GM12801 (cell line): Measurements from ENCODE around the gene GRIK1.

Experiments
- CTCF ChIP-seq: IDR thresholded peaks from one replicate; pipeline ENCODE4 v1.5.1; 2011; ENCODE audit warnings: control low read depth; ENCODE audit not compliant: insufficient read length; ENCODE audit errors: extremely low read depth

GRIK1 gene

DNA sequence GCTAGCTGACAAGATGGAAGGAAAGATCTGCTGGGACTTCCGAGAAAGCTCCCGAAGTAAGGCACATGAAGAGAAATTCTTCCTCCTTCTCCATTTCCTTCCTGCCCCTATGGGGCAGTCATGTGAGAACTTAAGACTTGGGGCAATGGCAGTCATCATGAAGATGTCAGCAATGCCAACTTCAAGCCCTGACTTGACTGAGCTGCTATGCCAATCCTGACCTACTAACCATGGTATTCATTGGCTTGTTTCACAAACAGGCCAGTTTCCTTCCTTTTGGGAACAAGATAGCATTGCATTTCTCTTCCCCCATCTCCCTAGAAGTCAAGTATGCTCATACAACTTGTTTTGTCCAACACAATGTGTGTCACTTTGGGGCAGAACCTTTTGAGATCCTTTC is 25.5 kb downstream of the GRIK1 start:
- no peak for TF ChIP-seq CTCF

DNA sequence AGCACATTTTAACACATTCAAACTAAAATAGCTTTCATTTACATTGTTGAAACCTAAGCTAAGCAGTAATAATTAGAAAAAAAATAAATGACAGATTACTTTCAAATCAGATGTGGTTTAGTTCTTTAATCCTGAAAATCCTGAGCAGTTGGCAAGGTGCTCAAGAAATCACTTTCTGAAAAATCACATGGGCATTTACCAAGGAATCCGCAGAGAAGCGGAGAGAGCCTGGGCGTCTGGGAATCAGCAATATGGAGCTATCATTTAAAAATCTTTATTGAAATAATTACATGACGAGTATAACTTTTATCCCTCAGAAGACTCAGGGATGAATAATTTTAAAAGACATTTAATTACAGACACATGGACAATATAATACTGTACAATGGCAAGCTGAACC is 30.2 kb downstream of the GRIK1 start:
- TF ChIP-seq CTCF, result no peak

- no peak for TF ChIP-seq CTCF
Measured at GRCh38 chr21:29904359-29905282, 35.2 kb downstream of the GRIK1 start.

GRCh38 chr21:29896884-29897283 is 42.9 kb downstream of the GRIK1 start:
- TF ChIP-seq CTCF, result no peak

- TF ChIP-seq CTCF, result no peak
Measured at GRCh38 chr21:29893687-29894086, 46.1 kb downstream of the GRIK1 start.

DNA sequence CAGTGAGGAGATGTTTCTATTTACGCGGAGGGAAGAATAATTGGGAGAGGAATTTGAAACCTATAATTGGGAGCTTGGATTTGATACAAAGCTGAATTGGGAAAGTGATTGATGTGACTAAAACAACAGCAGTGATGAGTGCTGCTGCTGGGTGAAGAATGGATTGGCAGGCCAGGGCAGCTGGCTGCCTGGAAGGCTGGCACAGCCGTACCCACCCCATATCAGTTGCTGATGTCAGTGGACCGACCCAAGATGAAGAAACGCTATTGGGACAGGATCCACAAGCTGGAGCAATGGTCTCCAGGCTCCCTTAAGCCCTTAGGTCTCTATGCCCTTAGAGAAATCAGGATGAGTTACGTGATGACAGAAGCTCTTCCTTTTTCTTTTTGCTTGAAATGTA is 47.4 kb downstream of the GRIK1 start:
- no peak for TF ChIP-seq CTCF

GRCh38 chr21:29888437-29888836 is 51.4 kb downstream of the GRIK1 start:
- no peak for TF ChIP-seq CTCF
